GM12878 (cell line): ENCODE results near the gene TRAT1. TPM values are rescaled to one million over a fixed set of nuclear protein-coding genes. Genes with fewer than 3 reads are reported as not detected.

Source experiments
- ATAC-seq: fragments of 200-7000 bp; cut with Tn5 transposase; 3 replicates; pipeline ENCODE4 v1.9.1; 2020; ENCODE audit warnings: mild to moderate bottlenecking, moderate library complexity
- BruUV-seq: library from RNA; stranded (reverse); fragments of 400-500 nt; replicated peaks from 2 replicates; lab custom pipeline; 2021; lab: Mats Ljungman, UMichigan
- CTCF ChIA-PET: fragments of 300-600 bp; sonication (Branson Sonifier 250); formaldehyde crosslinking; extraction: SDS; loops from one replicate; lab custom pipeline; 2021; ENCODE audit warnings: inconsistent platforms; lab: Yijun Ruan, JAX
- POLR2A ChIA-PET: fragments of 350-600 bp; formaldehyde crosslinking; extraction: SDS; loops from one replicate; lab custom pipeline; 2021; ENCODE audit warnings: inconsistent platforms; lab: Charles Lee
- RAD21 ChIA-PET: fragments of 300-600 bp; sonication (Branson Sonifier 250); formaldehyde crosslinking; loops from one replicate; lab custom pipeline; 2023; ENCODE audit warnings: antibody characterized with exemption; ENCODE audit not compliant: unreplicated experiment; lab: Charles Lee
- SMC1A ChIA-PET: fragments of 300-600 bp; sonication (Branson Sonifier 250); formaldehyde crosslinking; loops from one replicate; lab custom pipeline; 2023; ENCODE audit not compliant: unreplicated experiment, uncharacterized antibody; lab: Charles Lee
- DNase-seq: peaks from one replicate; pipeline ENCODE4 v3.0.0-alpha.2; 2011; ENCODE audit warnings: low read depth, low spot score
- FAIRE-seq: peaks from 3 replicates; lab custom pipeline; 2011; peaks lifted over from hg19 to GRCh38; lab: Jason Lieb, UNC
- H2AFZ ChIP-seq: 2 replicates; pipeline ENCODE4 v1.6.0; 2011; ENCODE audit warnings: low read depth, low read length, control low read depth; ENCODE audit not compliant: control insufficient read depth
- H3K27ac ChIP-seq: 2 replicates; pipeline ENCODE4 v1.5.1; 2011; ENCODE audit warnings: control low read depth; ENCODE audit not compliant: control insufficient read depth, insufficient read depth
- H3K27me3 ChIP-seq, 2 experiments: replicated peaks in 1 of 2; 2 replicates each; pipeline versions ENCODE4 v1.6.0 to v1.6.1; 2011; ENCODE audit warnings: low read length in 1 of 2; ENCODE audit not compliant: control insufficient read depth in 2 of 2, insufficient read depth in 2 of 2
- H3K36me3 ChIP-seq, 2 experiments: 2 replicates each; pipeline ENCODE4 v1.5.1; 2011; ENCODE audit warnings: low read length in 1 of 2; ENCODE audit not compliant: control insufficient read depth in 2 of 2, insufficient read depth in 2 of 2
- H3K4me1 ChIP-seq: 2 replicates; pipeline ENCODE4 v1.6.1; 2011; ENCODE audit warnings: mild to moderate bottlenecking, low read length, moderate library complexity, mixed read lengths; ENCODE audit not compliant: control insufficient read depth, insufficient read depth
- H3K4me2 ChIP-seq: 2 replicates; pipeline ENCODE4 v1.6.0; 2011; ENCODE audit warnings: control low read depth; ENCODE audit not compliant: control insufficient read depth, insufficient read depth
- H3K4me3 ChIP-seq: fragments of 200-600 bp; sonication (generic); 2 replicates; pipeline ENCODE4 v1.5.1; 2016
- H3K79me2 ChIP-seq: 2 replicates; pipeline ENCODE4 v1.6.0; 2011; ENCODE audit warnings: low read length; ENCODE audit not compliant: control insufficient read depth, insufficient read depth
- H3K9ac ChIP-seq: 2 replicates; pipeline ENCODE4 v1.8.0; 2011; ENCODE audit warnings: low read length, control low read depth, mixed read lengths; ENCODE audit not compliant: control insufficient read depth, insufficient read depth
- H3K9me3 ChIP-seq: replicated peaks from 3 replicates; pipeline ENCODE4 v1.5.1; 2011; ENCODE audit warnings: mild to moderate bottlenecking, low read length; ENCODE audit not compliant: control insufficient read depth, insufficient read depth
- H4K20me1 ChIP-seq: 2 replicates; pipeline ENCODE4 v1.6.0; 2011; ENCODE audit not compliant: control insufficient read depth, insufficient read depth
- ATF2 ChIP-seq: IDR thresholded peaks from 2 replicates; pipeline ENCODE4 v1.6.1; 2012; ENCODE audit warnings: low read length, inconsistent platforms
- CBX3 ChIP-seq: fragments of 200-600 bp; sonication (generic); IDR thresholded peaks from 2 replicates; pipeline ENCODE4 v1.6.1; 2016; ENCODE audit warnings: low read depth, borderline replicate concordance
- NKRF ChIP-seq: fragments of 450-650 bp; conservative IDR thresholded peaks from 2 replicates; pipeline ENCODE4 v1.6.1; 2017; ENCODE audit warnings: mild to moderate bottlenecking, moderate library complexity
- ZBED1 ChIP-seq: IDR thresholded peaks from 2 replicates; pipeline ENCODE4 v1.6.1; 2016; ENCODE audit warnings: borderline replicate concordance
- WGBS: methylation state at CpG from one replicate; pipeline ENCODE4 v1.1.6; 2016; ENCODE audit warnings: low lambda C conversion rate; ENCODE audit not compliant: insufficient replicate concordance, insufficient coverage; ENCODE audit errors: missing lambda C conversion rate; 5-methylcytosine and 5-hydroxymethylcytosine counted together
- in situ Hi-C: fragments of 300-500 bp; cut with MboI; formaldehyde crosslinking; loops from 9 replicates; pipeline ENCODE4 v1.14.3; 2018; ENCODE audit warnings: mixed read lengths
- intact Hi-C: fragments of 100-400 bp; cut with micrococcal nuclease; formaldehyde crosslinking; loops from one replicate; pipeline ENCODE4 v1.14.2; 2022; ENCODE audit not compliant: unreplicated experiment
- polyA plus RNA-seq, 11 experiments: library from polyadenylated mRNA; depleted of rRNA in 4 of 11; unstranded in 6 of 11; stranded (reverse) in 5 of 11; fragments of >200 nt; fragmentation: Nextera tagmentation in 4 of 11; fragmentation: Illumina TruSeq in 1 of 11; extraction: Ambion mirVana in 4 of 11; extraction: Trizol in 1 of 11; gene quantifications; 1 replicate in 1 of 11; 2 replicates in 10 of 11; pipeline versions ENCODE4 v1.2.1 to v1.2.3, GENCODE V29; 2011 to 2016; ENCODE audit warnings: inconsistent platforms in 2 of 11, missing spikeins in 2 of 11, low read depth in 1 of 11
- total RNA-seq, 4 experiments: library from RNA; depleted of rRNA in 3 of 4; stranded (reverse); fragments of >200 nt in 3 of 4; fragmentation: Illumina TruSeq in 1 of 4; extraction: Trizol in 1 of 4; gene quantifications; 2 replicates each; pipeline versions ENCODE4 v1.2.1 to v1.2.3, GENCODE V29; 2013 to 2021

TRAT1 gene
- total and polyA plus RNA-seq, 10 of the 15 experiments (the other 5 are each of a cell fraction or from before 2014, with no cell fraction given) = 0.11 to 1.5 (median 0.18) TPM; not detected in 2

GRCh38 chr3:108838436-108838835, 15.8 kb downstream of the TRAT1 start:
- WGBS = 38% methylated on average over 3 of the region's 3 CpGs
- in situ Hi-C loops (no loop called here), intact Hi-C loops (no loop called here)
- Histone ChIP-seq H3K4me3 (no peak overlapping the region), H3K9me3 (no peaks in the 10 kb centered on the region), H3K9ac (no peak overlapping the region), H3K79me2 (no peaks in the 10 kb centered on the region), H3K4me1 (no peaks in the 10 kb centered on the region), H3K4me2 (no peak overlapping the region), H4K20me1 (no peaks in the 10 kb centered on the region), H2AFZ (no peak overlapping the region), H3K27ac (no peak overlapping the region), H3K36me3 (no peaks in the 10 kb centered on the region), H3K27me3 (no peaks in the 10 kb centered on the region; a peak in 1 of 4 replicates)
- RAD21 ChIA-PET = no interaction called here
- no TSS peak for BruUV-seq
- FAIRE-seq (no peak), DNase-seq (no peak), ATAC-seq (no peak)
- no peak for TF ChIP-seq ATF2
- TF ChIP-seq ZBED1 = no peak
- no peak for TF ChIP-seq NKRF
- no peak for TF ChIP-seq CBX3
- CTCF ChIA-PET = no interaction called here
- SMC1A ChIA-PET = no interaction called here
- POLR2A ChIA-PET = no interaction called here
